Endothelial cell of umbilical vein (primary cell): ENCODE measurements around the gene WDHD1.

Source experiments
- CTCF ChIP-seq, 2 donors: IDR thresholded peaks; 1 replicate in 1 of 2; 2 replicates in 1 of 2; pipeline ENCODE4 v1.5.1; 2011; ENCODE audit warnings: low read length in 2 of 2, mild to moderate bottlenecking in 2 of 2, moderate library complexity in 2 of 2, control low read depth in 1 of 2, inconsistent platforms in 1 of 2, low read depth in 1 of 2; ENCODE audit not compliant: insufficient read depth in 1 of 2; ENCODE audit errors: extremely low read depth in 1 of 2
- EZH2 ChIP-seq: IDR thresholded peaks from 2 replicates; pipeline ENCODE4 v1.6.1; 2012; ENCODE audit warnings: borderline replicate concordance, low read depth, mild to moderate bottlenecking, moderate library complexity, low read length, inconsistent platforms; ENCODE audit not compliant: severe bottlenecking
- FOS ChIP-seq: IDR thresholded peaks from 2 replicates; pipeline ENCODE4 v1.6.1; 2011; ENCODE audit warnings: mild to moderate bottlenecking, low read length, moderate library complexity, borderline replicate concordance; ENCODE audit not compliant: insufficient read depth
- GATA2 ChIP-seq: IDR thresholded peaks from 2 replicates; pipeline ENCODE4 v1.7.0; 2011; ENCODE audit warnings: low read depth, mild to moderate bottlenecking, moderate library complexity, mixed read lengths, low read length; ENCODE audit not compliant: insufficient read length, insufficient read depth
- JUN ChIP-seq: IDR thresholded peaks from 2 replicates; pipeline ENCODE4 v1.6.1; 2011; ENCODE audit warnings: borderline replicate concordance, low read depth; ENCODE audit not compliant: insufficient read length, insufficient read depth
- MAX ChIP-seq: IDR thresholded peaks from 2 replicates; pipeline ENCODE4 v1.6.1; 2011; ENCODE audit not compliant: insufficient read depth, insufficient read length
- MYC ChIP-seq: IDR thresholded peaks from one replicate; pipeline ENCODE4 v1.6.1; 2011; ENCODE audit warnings: mild to moderate bottlenecking, low read depth, low read length
- POLR2A ChIP-seq: IDR thresholded peaks from 2 replicates; pipeline ENCODE4 v1.6.1; 2012; ENCODE audit warnings: low read depth, mild to moderate bottlenecking, control low read depth, low read length
- POLR2AphosphoS5 ChIP-seq: IDR thresholded peaks from 2 replicates; pipeline ENCODE4 v1.6.1; 2012; ENCODE audit warnings: low read depth, mild to moderate bottlenecking, control low read depth, low read length, moderate library complexity; ENCODE audit not compliant: insufficient read depth

GRCh38 chr14:54928216-54928615, 98.7 kb downstream of the WDHD1 start:
- no peak for TF ChIP-seq POLR2A
- no peak for TF ChIP-seq CTCF (IDR thresholded peaks at IDR 0.05; ENCODE audit: extremely low read depth in 1 of 2, insufficient read depth in 1 of 2, low read depth in 1 of 2, low read length in 2 of 2)
- no peak for TF ChIP-seq POLR2AphosphoS5
- no peak for TF ChIP-seq EZH2
- TF ChIP-seq MYC: no peak
- TF ChIP-seq MAX: no peak
- TF ChIP-seq FOS: no peak
- no peak for TF ChIP-seq JUN
- TF ChIP-seq GATA2: no peak
